Measurements from ENCODE around the gene C1S.

The C1S gene

DNA sequence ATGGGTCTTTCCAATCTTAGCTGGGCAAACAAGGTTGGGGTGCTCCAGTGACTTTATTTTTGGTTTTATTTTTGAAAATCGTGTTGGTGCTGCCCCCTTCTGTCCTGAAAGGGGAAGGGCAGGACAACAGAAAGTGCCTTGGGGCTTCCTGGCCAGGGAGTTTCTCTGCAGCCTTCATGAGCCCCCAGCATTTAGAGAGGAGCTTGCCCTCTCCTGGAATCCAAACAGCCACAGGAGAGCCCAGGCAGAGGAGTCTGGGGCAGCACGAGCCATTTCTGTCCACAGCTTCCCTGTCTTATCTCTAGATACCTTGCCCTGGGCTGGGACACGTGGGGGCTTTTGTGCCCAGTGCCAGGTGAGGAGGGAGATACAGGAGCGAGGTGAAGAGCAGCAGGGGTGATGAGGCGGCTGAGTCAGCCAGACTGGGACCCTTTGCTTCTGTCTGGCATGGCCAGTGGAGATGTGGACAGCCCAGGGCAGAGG is 52.9 kb downstream of the C1S start:
- Histone ChIP-seq H4K8ac (ENCODE audit: low read depth, low read length) (no peak overlapping the region), H3K4me3 (ENCODE audit: low read depth, low read length) (no peak overlapping the region), H2AFZ (ENCODE audit: insufficient read depth, low read length, poor library complexity) (no peak overlapping the region), H2BK5ac (ENCODE audit: low read depth, low read length, poor library complexity) (no peak overlapping the region), H2BK12ac (ENCODE audit: low read length) (no peak overlapping the region), H3K27ac (ENCODE audit: low read depth, low read length) (no peak overlapping the region), H3K4me1 (ENCODE audit: control insufficient read depth in 1 of 2, insufficient read depth in 2 of 2, low read length in 2 of 2) (no peaks in the 10 kb centered on the region), H3K36me3 (ENCODE audit: control insufficient read depth in 1 of 2, insufficient read depth in 2 of 2, low read length in 2 of 2) (peaks cover 5 to 10% of the 10 kb centered on the region in 2 experiments), H3K23ac (ENCODE audit: low read length) (no peak overlapping the region), H3K4me2 (ENCODE audit: low read length) (no peak overlapping the region), H3K14ac (ENCODE audit: low read length) (no peak overlapping the region), H3K4ac (ENCODE audit: low read depth, low read length) (no peak overlapping the region), H3K9me3 (ENCODE audit: insufficient read depth, low read depth, low read length) (no peaks in the 10 kb centered on the region), H3K79me2 (ENCODE audit: control insufficient read depth, insufficient read depth, low read length, poor library complexity) (peaks cover 3% of the 10 kb centered on the region), H2BK120ac (ENCODE audit: insufficient read depth, low read length, poor library complexity) (no peak overlapping the region), H3K79me1 (ENCODE audit: low read length) (peaks cover 5% of the 10 kb centered on the region), H3K27me3 (ENCODE audit: insufficient read depth, low read length) (no peaks in the 10 kb centered on the region), H2AK5ac (ENCODE audit: low read length) (no peak overlapping the region), H4K12ac (ENCODE audit: low read depth, low read length) (no peak overlapping the region), H3K18ac (ENCODE audit: low read length) (no peak overlapping the region), H4K91ac (ENCODE audit: low read depth, low read length) (no peak overlapping the region), H3K9ac (ENCODE audit: low read length) (no peak overlapping the region)
- WGBS (ENCODE audit: extremely low coverage, insufficient coverage, insufficient read length) = no CpG with 5 or more reads among the region's 5 CpGs
- DNase-seq = peak in 1 of 2 donors; percentile 49

DNA sequence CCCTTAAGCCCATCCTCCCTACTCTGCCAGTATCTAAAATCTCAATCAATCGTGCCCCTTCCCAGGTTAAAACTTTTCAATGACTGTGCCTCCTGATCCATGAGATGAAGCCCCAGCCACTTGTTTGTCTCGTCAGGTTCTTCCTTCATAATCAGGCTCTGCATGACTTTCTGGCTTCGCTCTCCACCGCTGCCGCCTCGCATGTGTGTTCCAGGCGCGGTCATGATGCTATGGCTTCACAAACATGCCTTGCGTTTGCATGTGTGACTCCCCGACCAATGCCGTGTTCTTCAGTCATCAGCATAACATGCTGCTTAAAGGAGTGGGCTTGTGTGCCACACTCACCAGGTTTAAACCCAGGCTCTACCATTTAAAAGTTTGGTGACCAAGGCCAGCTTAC is 53.5 kb downstream of the C1S start:
- Histone ChIP-seq H3K9me3 (ENCODE audit: insufficient read depth, low read depth, low read length) (no peaks in the 10 kb centered on the region), H4K12ac (ENCODE audit: low read depth, low read length) (no peak overlapping the region), H3K23ac (ENCODE audit: low read length) (no peak overlapping the region), H2AK5ac (ENCODE audit: low read length) (no peak overlapping the region), H3K18ac (ENCODE audit: low read length) (no peak overlapping the region), H3K14ac (ENCODE audit: low read length) (no peak overlapping the region), H3K27ac (ENCODE audit: low read depth, low read length) (no peak overlapping the region), H4K91ac (ENCODE audit: low read depth, low read length) (no peak overlapping the region), H2BK5ac (ENCODE audit: low read depth, low read length, poor library complexity) (no peak overlapping the region), H3K9ac (ENCODE audit: low read length) (no peak overlapping the region), H3K4me1 (ENCODE audit: control insufficient read depth in 1 of 2, insufficient read depth in 2 of 2, low read length in 2 of 2) (no peaks in the 10 kb centered on the region), H2BK120ac (ENCODE audit: insufficient read depth, low read length, poor library complexity) (no peak overlapping the region), H3K4me3 (ENCODE audit: low read depth, low read length) (no peak overlapping the region), H3K79me2 (ENCODE audit: control insufficient read depth, insufficient read depth, low read length, poor library complexity) (no peaks in the 10 kb centered on the region), H3K4ac (ENCODE audit: low read depth, low read length) (no peak overlapping the region), H3K4me2 (ENCODE audit: low read length) (no peak overlapping the region), H2BK12ac (ENCODE audit: low read length) (no peak overlapping the region), H3K79me1 (ENCODE audit: low read length) (peaks cover under 1% of the 10 kb centered on the region), H3K36me3 (ENCODE audit: control insufficient read depth in 1 of 2, insufficient read depth in 2 of 2, low read length in 2 of 2) (peaks cover 5 to 10% of the 10 kb centered on the region in 2 experiments), H3K27me3 (ENCODE audit: insufficient read depth, low read length) (no peaks in the 10 kb centered on the region), H2AFZ (ENCODE audit: insufficient read depth, low read length, poor library complexity) (no peak overlapping the region), H4K8ac (ENCODE audit: low read depth, low read length) (no peak overlapping the region)
- no CpG with 5 or more reads among the region's 11 CpGs for WGBS (ENCODE audit: extremely low coverage, insufficient coverage, insufficient read length)
- DNase-seq = no peak

DNA sequence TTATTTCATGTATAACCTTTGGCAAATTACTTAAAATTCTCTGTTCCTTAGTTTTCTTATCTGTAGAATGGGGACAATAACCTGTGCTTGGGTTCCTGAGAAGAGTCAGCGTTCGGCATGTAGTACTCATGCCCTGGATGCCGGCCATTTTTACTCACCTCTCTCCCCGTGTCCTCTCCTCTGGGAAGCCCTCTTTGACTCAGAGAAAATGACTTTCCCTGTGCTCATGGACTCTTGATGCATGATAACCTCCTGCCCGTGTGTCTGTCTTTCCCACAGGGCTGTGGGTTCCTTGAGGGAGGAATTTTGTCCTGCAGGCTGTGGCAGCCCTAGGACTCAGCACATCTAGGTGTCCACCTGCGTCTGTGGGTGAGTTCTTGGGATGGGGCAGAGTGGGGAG is 54.3 kb downstream of the C1S start:
- no peak overlapping the region for H4K91ac ChIP-seq (ENCODE audit: low read depth, low read length)

DNA sequence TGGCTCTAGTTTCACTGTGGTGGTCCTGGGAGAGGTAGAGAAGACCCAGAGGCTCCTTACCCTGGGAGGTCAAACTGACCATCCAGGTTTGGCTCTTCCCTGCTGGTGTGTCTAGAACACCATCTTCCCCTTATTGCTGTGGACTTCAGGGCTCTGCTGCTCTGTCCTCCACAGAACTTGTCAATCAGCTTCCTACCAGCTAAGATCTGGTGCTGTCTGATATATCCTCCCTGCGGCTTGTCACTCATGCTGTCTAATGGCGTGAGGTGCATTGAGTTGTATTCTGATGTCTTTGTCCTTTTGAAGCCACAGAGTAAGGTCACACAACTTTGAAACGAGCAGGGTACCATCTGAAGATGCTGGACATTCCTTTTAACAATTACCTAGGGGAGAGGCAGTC is 55.7 kb downstream of the C1S start:
- H3K79me1 ChIP-seq (ENCODE audit: low read length) = no peaks in the 10 kb centered on the region
- H4K8ac ChIP-seq (ENCODE audit: low read depth, low read length) = no peak overlapping the region
- H3K14ac ChIP-seq (ENCODE audit: low read length) = no peak overlapping the region
- H3K27me3 ChIP-seq (ENCODE audit: insufficient read depth, low read length) = no peaks in the 10 kb centered on the region
- no peak overlapping the region for H3K27ac ChIP-seq (ENCODE audit: low read depth, low read length)
- H3K4ac ChIP-seq (ENCODE audit: low read depth, low read length) = no peak overlapping the region
- H3K4me1 ChIP-seq (ENCODE audit: control insufficient read depth in 1 of 2, insufficient read depth in 2 of 2, low read length in 2 of 2) = no peaks in the 10 kb centered on the region
- H3K79me2 ChIP-seq (ENCODE audit: control insufficient read depth, insufficient read depth, low read length, poor library complexity) = no peaks in the 10 kb centered on the region
- no peak overlapping the region for H2BK5ac ChIP-seq (ENCODE audit: low read depth, low read length, poor library complexity)
- DNase-seq = no peak
- no peak overlapping the region for H3K23ac ChIP-seq (ENCODE audit: low read length)
- no peak overlapping the region for H2BK12ac ChIP-seq (ENCODE audit: low read length)
- H3K36me3 ChIP-seq (ENCODE audit: control insufficient read depth in 1 of 2, insufficient read depth in 2 of 2, low read length in 2 of 2) = peaks cover 5 to 10% of the 10 kb centered on the region in 2 experiments
- no peak overlapping the region for H2AFZ ChIP-seq (ENCODE audit: insufficient read depth, low read length, poor library complexity)
- no peak overlapping the region for H3K4me2 ChIP-seq (ENCODE audit: low read length)
- peaks cover 2% of the 10 kb centered on the region for H3K9me3 ChIP-seq (ENCODE audit: insufficient read depth, low read depth, low read length)
- H3K18ac ChIP-seq (ENCODE audit: low read length) = no peak overlapping the region
- no peak overlapping the region for H4K12ac ChIP-seq (ENCODE audit: low read depth, low read length)
- no peak overlapping the region for H2BK120ac ChIP-seq (ENCODE audit: insufficient read depth, low read length, poor library complexity)
- H3K9ac ChIP-seq (ENCODE audit: low read length) = no peak overlapping the region
- H3K4me3 ChIP-seq (ENCODE audit: low read depth, low read length) = no peak overlapping the region
- H4K91ac ChIP-seq (ENCODE audit: low read depth, low read length) = no peak overlapping the region
- WGBS (ENCODE audit: extremely low coverage, insufficient coverage, insufficient read length) = no CpG with 5 or more reads among the region's 3 CpGs
- H2AK5ac ChIP-seq (ENCODE audit: low read length) = no peak overlapping the region

More for the DNA sequence above, 54.3 kb downstream of the C1S start:
- Histone ChIP-seq H3K18ac (ENCODE audit: low read length) (no peak overlapping the region), H3K79me1 (ENCODE audit: low read length) (no peaks in the 10 kb centered on the region), H3K4me2 (ENCODE audit: low read length) (no peak overlapping the region), H2AK5ac (ENCODE audit: low read length) (no peak overlapping the region), H2BK12ac (ENCODE audit: low read length) (no peak overlapping the region), H3K9ac (ENCODE audit: low read length) (no peak overlapping the region), H3K14ac (ENCODE audit: low read length) (no peak overlapping the region), H4K12ac (ENCODE audit: low read depth, low read length) (no peak overlapping the region), H3K9me3 (ENCODE audit: insufficient read depth, low read depth, low read length) (no peaks in the 10 kb centered on the region), H3K23ac (ENCODE audit: low read length) (no peak overlapping the region), H2BK5ac (ENCODE audit: low read depth, low read length, poor library complexity) (no peak overlapping the region), H2AFZ (ENCODE audit: insufficient read depth, low read length, poor library complexity) (no peak overlapping the region), H3K27ac (ENCODE audit: low read depth, low read length) (no peak overlapping the region), H3K79me2 (ENCODE audit: control insufficient read depth, insufficient read depth, low read length, poor library complexity) (no peaks in the 10 kb centered on the region), H3K4me1 (ENCODE audit: control insufficient read depth in 1 of 2, insufficient read depth in 2 of 2, low read length in 2 of 2) (no peaks in the 10 kb centered on the region), H3K4me3 (ENCODE audit: low read depth, low read length) (no peak overlapping the region), H4K8ac (ENCODE audit: low read depth, low read length) (no peak overlapping the region), H3K27me3 (ENCODE audit: insufficient read depth, low read length) (no peaks in the 10 kb centered on the region), H2BK120ac (ENCODE audit: insufficient read depth, low read length, poor library complexity) (no peak overlapping the region), H3K4ac (ENCODE audit: low read depth, low read length) (no peak overlapping the region), H3K36me3 (ENCODE audit: control insufficient read depth in 1 of 2, insufficient read depth in 2 of 2, low read length in 2 of 2) (peaks cover 5 to 10% of the 10 kb centered on the region in 2 experiments)
- no CpG with 5 or more reads among the region's 6 CpGs for WGBS (ENCODE audit: extremely low coverage, insufficient coverage, insufficient read length)
- DNase-seq = peak; percentile 91 to 94
